GM11168 (cell line): ENCODE data around the gene CDK11A.
"Not testable (repeated sequence)": the region's sequence is repeated elsewhere in the genome, so short reads cannot be mapped to it uniquely, and the experiment has no call there.

Source experiments
- in situ Hi-C: fragments of 300-500 bp; cut with MboI; formaldehyde crosslinking; loops from one replicate; pipeline ENCODE4 v1.12.0; 2022; ENCODE audit warnings: low sequenced_read_pairs; ENCODE audit not compliant: unreplicated experiment

Gene CDK11A

GRCh38 chr1:1728308-1729005 lies 4.3 kb upstream of the CDK11A start:
- in situ Hi-C loops: not testable (repeated sequence)

GRCh38 chr1:1727131-1727651 lies 3.0 kb upstream of the CDK11A start:
- in situ Hi-C loops: not testable (repeated sequence)

- in situ Hi-C loops: not testable (repeated sequence)
Measured at GRCh38 chr1:1726088-1726487, 1.9 kb upstream of the CDK11A start.

- in situ Hi-C loops: loop anchor here (5.0 kb wide), 1 partner anchor 64 kb away; the partner anchor contains the start of gene CDK11B
Measured at GRCh38 chr1:1721201-1721600, 3.0 kb downstream of the CDK11A start.

- in situ Hi-C loops: not testable (repeated sequence)
Measured at GRCh38 chr1:1715109-1715883, 8.9 kb downstream of the CDK11A start.

- in situ Hi-C loops: not testable (repeated sequence)
Measured at GRCh38 chr1:1707897-1708296, 16.3 kb downstream of the CDK11A start.

GRCh38 chr1:1707241-1707640 lies 16.9 kb downstream of the CDK11A start:
- in situ Hi-C loops: not testable (repeated sequence)

GRCh38 chr1:1705623-1706022 lies 18.5 kb downstream of the CDK11A start:
- in situ Hi-C loops: not testable (repeated sequence)

GRCh38 chr1:1704284-1704957 lies 19.7 kb downstream of the CDK11A start:
- in situ Hi-C loops: not testable (repeated sequence)

GRCh38 chr1:1703796-1704195 lies 20.4 kb downstream of the CDK11A start:
- in situ Hi-C loops: no loop called here

GRCh38 chr1:1702506-1702905 lies 21.7 kb downstream of the CDK11A start:
- in situ Hi-C loops: not testable (repeated sequence)

- in situ Hi-C loops: not testable (repeated sequence)
Measured at GRCh38 chr1:1700557-1700956, 23.6 kb downstream of the CDK11A start.

- in situ Hi-C loops: not testable (repeated sequence)
Measured at GRCh38 chr1:1700067-1700466, 24.1 kb downstream of the CDK11A start.

- in situ Hi-C loops: loop anchor here (5.0 kb wide), 1 partner anchor 48 kb away; no protein-coding TSS in a partner anchor
Measured at GRCh38 chr1:1699061-1699460, 25.1 kb downstream of the CDK11A start.

- in situ Hi-C loops: loop anchor here (5.0 kb wide), 1 partner anchor 50 kb away; no protein-coding TSS in a partner anchor
Measured at GRCh38 chr1:1697358-1698183, 26.6 kb downstream of the CDK11A start.

- in situ Hi-C loops: loop anchor here (5.0 kb wide), 1 partner anchor 51 kb away; no protein-coding TSS in a partner anchor
Measured at GRCh38 chr1:1696431-1697357, 27.5 kb downstream of the CDK11A start.

- in situ Hi-C loops: not testable (repeated sequence)
Measured at GRCh38 chr1:1692714-1693647, 31.2 kb downstream of the CDK11A start, which contains the start of gene SLC35E2B. TSS of gene SLC35E2B (minus strand) at chr1:1692795. CDS start at chr1:1676699, 16,096 bp downstream.
